LoVo (cell line): ENCODE measurements around the gene CALR3.
"Not testable (repeated sequence)": the region's sequence is repeated elsewhere in the genome, so short reads cannot be mapped to it uniquely, and the experiment has no call there.

Source experiments
- DNase-seq: peaks from one replicate; pipeline ENCODE4 v3.0.0-alpha.2; 2016; ENCODE audit warnings: low spot score

CALR3 gene

DNA sequence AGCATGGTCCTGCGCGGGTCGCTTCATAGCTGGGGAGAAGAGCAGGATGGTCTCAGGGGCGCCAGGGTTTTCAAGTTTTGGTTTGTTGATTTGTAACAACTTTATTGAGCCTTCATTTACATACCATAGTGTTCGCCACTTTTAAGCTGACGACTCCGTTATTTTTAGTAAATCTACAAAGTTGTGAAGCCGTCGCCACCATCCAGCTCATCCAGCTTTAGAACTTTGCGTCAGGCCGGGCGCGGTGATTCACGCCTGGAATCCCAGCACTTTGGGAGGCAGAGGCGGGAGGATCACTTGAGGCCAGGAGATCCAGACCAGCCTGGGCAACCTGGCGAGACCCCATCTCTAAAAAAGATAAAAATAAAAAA, 631 bp upstream of the CALR3 start:
- no peak for DNase-seq

DNA sequence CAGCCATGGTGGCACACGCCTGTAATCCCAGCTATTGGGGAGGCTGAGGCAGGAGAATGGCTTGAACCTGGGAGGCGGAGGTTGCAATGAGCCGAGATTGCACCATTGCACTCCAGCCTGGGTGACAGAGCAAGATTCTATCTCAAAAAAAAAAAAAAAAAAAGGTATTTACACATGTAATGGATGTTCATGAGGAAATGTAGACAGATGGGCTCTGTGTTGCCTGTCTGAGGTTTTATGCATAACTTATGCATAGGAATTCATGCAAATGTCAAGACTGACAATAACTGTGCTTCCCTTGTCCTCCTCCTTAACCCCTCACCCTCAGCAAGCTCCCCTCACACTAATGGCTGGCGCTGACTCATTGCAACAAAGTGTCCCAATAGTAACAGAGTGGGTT, 9.5 kb downstream of the CALR3 start:
- DNase-seq: not testable (repeated sequence)

DNA sequence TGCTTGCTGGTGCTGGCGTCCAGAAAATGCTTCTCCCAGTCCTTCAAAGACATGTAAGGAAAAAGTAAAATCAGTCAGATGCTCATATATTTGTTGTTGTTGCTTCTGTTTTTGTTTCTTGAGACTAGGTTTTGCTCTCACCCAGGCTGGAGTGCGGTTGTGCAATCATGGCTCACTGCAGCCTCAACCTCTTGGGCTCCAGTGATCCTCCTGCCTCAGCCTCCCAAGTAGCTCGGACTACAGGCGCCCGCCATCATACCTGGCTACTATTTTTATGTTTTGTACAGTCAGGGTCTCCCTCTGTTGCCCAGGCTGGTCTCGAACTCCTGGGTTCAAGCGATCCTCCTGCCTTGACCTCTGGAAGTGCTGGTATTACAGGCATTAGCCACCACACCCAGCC, 13.2 kb downstream of the CALR3 start:
- DNase-seq: no peak

DNA sequence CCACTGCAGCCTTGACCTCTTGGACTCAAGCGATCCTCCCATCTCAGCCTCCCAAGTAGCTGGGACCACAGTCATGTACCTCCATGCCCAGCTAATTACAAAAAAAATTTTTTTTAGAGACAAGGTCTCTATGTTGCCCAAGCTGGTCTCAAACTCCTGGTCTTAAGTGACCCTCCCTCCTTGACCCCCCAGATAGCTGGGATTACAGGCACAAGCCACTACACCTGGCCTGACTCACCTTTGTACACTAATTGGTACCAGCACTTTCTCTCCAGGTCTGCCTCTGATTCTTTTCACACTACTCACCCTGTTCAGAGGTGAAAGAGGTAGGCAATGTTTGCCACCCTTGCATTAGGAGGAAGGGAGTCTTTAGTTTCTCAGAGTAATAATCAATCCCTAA, 18.7 kb downstream of the CALR3 start:
- DNase-seq: no peak

DNA sequence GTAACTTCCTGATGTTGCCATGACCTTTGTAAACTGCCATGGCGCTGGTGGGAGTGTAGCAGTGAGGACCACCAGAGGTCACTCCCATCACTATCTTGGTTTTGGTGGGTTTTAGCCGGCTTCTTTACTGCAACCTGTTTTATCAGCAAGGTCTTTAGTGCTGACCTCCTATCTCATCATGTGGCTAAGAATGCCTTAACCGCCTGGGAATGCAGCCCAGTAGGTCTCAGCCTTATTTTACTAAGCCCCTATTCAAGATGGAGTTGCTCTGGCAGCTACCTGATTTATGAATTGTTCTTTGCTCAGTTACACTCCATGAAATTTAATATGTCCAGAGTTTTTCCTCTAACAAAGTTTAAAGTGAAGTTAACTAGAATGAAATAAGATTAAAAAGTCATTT, 19.6 kb downstream of the CALR3 start:
- no peak for DNase-seq

DNA sequence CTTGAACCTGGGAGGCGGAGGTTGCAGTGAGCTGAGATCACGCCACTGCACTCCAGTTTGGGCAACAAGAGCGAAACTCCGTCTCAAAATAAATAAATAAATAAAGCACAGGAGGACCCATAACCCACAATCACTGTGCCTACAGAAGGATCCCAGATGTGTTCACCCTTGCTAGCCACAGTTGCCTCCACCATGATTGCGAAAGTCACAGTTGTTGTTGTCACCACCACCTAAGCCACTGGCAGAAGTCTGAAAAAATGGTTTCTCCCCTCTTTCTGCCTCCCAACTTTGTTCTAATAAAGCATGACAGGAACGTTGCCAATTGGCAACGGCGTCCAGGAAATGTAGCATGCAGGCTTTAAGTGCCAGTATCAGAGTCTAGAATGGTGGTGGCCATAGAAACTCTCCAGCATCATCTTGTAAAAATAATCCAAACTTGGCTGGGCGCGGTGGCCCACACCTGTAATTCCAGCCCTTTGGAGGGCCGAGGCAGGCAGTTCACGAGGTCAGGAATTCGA, 22.0 kb downstream of the CALR3 start:
- DNase-seq: no peak

DNA sequence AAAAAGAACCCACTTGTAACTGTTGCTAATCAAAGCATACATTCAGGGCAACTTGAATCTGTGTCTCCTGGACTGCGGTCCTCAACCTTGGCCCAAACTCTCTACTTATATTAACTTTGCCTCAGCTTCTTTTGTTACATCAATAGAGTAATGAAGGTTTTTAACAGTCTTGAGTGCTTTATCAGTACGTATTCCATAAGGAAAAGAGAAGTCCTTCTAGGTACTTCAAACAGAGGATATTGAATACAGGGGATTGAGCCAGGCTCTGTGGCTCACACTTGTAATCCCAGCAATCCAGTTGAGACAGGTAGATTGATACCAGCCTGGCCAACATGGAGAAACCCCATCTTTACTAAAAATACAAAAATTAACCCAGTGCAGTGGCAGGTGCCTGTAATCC, 23.0 kb downstream of the CALR3 start:
- DNase-seq: no peak

DNA sequence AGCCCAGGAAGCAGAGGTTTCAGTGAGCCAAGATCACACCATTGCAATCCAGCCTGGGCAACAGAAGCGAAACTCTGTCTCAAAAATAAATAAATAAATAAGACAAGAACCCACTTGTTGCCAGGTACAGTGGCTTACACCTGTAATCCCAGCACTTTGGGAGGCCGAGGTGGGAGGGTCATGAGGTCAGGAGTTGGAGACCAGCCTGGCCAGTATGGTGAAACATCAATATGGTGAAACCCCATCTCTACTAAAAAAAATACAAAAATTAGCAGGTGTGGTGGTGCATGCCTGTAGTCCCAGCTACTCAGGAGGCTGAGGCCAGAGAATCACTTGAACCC, 23.4 kb downstream of the CALR3 start:
- not testable (repeated sequence) for DNase-seq

DNA sequence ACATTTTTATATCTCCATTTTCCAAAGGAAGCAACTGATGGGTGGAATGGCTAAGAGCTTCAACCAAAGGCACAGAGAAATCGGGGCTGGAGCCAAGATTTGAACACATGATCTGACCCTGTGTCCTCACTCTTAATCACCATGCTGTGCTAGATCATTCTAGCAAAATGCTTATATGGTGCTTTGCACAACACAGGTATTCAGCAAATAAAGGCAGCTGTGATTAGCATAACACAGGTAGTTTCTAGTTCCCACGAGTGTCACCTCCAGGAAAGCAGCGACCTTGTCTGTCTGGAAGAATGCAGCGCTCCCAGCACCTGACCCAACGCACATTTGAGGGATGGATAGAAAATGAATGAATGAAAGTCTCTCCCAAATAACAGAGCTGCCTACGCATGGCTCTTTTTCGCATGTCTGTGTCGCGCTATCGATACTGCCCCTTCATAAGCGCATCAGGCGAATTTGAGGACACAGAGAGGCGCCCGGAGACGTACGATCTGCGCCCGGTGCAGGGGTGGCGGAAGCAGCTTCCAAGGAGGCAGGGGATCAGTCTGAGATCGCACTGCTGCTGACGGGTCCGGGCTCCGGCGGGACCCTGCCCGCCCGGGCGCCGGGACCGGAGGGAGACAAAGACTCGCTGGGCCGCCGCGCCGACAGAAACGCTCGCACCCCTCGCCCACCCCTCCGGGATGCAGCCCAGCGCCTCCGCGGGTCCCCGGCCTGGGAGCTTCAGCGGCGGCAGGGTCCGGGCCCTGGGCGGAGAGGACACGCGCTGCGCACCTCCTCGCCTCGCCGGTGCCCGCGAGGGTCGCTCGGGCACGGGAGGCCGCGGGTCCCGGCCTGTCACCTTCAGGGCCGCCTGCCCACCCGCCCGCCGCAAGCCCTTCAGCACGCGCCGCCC, 24.8 kb downstream of the CALR3 start:
- no peak for DNase-seq

DNA sequence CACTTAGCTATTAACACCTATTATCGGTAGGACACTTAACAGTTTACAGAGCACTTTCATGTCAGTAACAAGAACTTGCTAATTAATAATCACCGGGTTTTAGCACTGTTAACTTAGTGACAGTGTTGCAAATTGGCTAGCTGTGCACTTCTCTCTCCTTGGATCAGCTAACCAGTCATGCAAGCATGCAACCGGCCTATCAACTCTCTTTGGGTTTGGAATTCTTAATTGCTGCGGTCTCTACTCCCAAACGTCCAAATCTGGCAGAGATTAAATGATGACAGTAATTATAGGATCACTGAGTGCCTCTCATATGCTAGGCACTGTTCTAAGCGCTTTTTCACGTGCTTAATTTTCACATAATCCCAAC, 25.4 kb downstream of the CALR3 start:
- DNase-seq: no peak

DNA sequence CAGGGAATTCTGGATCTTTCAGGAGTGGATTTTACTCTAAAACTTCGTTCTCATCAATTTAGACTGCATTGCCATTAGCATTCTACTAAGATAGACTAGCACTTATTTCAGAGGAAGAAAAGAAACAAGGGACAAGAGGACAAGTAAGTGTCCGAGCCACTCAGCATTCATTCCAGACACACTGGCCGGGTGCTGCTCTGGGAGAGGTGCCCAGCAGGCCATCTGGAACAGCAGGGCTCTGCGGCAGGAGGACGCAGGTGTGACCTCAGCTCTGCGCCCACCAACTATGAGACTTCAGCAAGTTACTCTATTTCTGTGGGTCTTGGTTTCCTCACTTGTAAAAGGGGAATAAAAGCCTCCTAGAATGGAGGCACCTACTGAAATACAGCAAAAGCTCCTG, 28.4 kb downstream of the CALR3 start:
- DNase-seq: no peak

DNA sequence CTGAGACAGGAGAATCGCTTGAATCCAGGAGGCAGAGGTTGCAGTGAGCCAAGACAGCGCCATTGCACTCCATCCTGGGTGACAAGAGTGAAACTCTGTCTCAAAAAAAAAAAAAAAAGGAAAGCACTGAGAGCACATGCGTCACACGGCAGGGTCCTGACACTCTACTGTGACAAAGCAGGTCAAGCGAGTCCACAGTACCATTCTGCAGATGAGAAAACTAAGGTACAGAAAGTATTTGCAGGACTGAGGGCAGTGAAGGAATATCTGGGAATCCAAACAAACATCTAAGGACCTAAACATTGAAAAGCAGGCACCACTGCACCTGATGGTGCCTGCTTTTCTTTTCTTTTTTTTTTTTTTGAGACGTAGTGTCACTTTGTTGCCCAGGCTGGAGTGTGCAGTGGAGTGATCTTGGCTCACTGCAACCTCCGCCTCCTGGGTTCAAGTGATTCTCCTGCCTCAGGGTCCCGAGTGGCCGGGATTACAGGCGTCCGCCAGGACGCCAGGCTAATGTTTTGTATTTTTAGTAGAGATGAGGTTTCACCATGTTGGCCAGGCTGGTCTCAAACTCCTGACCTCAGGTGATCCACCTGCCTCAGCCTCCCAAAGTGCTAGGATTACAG, 29.1 kb downstream of the CALR3 start:
- DNase-seq: not testable (repeated sequence)

DNA sequence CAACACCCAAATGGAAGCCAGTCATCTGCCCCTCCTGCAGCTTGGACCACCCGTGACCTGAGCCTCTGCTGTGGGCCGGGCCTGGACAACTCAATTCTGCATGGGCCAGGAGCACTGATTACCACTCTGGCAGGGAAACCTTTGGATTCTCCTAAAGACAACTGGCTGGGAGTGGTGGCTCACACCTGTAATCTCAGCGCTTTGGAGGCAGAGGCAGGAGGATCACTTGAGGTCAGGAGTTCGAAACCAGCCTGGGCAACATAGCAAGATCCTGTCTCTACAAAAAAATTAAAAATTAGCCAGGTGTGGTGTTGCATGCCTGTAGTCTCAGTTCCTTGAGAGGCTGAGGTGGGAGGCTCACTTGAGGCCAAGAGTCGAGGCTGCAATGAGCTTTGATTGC, 30.7 kb downstream of the CALR3 start:
- DNase-seq: no peak

DNA sequence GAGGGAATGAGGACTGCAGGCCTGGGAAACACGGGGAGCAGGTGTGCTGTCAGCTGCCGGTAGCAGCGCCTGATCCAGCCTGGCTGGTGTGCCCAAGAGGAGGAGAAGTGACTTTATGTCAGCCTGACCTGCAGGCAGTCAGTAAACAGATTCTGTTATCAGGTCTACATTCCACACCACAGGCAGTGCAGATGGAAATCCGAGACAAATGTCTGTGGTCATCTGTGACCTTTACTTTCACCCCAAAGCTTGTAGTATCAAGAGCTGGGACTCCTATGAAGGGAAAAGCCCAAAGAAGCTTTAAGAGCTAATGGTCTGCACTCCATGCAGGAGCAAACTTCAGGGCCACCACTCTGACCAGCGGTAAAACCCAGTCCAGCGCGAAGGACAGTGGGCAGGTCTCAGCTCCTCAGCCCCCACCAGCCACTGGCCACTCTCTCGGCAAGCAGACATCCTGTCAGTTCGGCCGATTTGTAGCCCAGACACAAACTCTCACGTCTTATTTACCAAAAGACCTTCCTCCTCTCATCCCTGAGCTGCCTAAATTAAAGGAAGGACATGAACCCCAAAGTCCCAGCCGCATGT, 31.9 kb downstream of the CALR3 start:
- no peak for DNase-seq

DNA sequence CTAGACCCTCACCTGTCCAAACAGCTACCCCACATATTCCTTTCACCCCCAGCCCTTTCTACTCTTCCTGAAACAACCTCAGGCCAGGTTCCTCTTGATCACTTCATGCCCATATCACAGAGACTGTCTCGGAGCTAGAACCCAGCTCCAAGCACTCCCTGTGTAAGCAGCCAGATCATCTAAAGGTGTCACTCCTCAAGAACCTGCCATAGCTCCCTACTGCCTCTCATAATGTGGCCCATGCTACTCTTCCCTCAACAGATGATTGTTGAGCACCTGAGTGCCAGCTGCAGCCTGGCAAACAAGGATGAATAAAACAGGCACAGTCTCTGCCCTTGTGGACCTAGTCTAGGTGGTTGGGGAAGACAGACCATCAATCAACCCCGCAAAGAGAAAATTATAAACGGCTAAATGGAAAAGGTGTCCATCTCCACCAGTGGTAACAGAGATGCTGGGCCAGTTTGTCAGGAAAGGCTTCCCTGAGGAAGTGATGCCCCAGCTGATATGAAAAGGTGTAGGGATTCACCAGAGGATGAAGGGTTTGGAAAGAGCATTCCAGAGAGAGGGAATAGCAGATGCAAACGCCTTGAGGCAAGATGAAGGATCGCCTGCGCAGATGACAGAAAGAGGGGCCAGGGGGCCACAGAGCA, 32.5 kb downstream of the CALR3 start:
- DNase-seq: no peak

DNA sequence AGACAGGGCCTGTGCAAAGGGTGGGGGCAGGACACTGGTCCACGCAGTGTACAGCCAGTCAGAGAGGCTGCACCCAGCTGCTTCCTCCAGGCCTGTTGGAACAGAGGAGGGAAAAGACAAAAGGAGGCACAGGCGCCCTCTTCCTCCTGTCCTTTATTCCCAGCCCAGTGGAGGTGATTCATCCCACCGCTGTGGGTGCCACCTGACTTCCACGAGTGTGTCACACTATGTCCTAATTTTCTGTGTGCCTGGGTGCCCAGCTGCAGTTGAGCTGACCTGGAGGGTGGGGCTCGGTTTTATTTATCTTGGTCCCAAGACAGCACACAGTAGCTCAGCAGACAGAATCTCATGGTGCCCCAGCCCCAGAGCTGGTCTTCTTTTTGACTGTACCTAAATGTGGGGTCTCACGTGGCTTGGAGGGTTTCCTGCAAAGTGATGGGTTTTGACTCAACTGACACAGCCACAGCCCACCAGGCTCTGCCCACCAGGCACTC, 33.2 kb downstream of the CALR3 start:
- no peak for DNase-seq

DNA sequence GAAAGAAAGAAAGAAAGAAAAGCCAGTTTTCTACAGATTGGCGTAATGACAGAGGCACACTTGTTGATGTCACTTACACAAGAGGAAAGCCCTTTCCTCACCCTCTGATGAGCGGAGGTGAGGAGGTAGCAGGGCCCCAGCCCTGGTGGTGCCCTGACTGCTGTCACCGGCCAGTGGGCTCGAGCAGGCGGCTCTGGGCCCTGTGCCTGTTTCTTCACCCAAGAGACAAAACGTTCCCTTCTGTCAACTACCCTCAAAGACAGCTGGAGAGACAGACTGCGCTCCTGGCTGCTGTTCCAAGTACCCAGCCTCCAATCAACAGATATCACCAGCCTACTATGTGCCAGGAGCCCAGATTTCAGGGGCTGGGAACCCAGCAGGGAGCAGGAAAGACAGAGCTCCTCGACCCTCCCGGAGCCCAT, 34.3 kb downstream of the CALR3 start:
- no peak for DNase-seq

DNA sequence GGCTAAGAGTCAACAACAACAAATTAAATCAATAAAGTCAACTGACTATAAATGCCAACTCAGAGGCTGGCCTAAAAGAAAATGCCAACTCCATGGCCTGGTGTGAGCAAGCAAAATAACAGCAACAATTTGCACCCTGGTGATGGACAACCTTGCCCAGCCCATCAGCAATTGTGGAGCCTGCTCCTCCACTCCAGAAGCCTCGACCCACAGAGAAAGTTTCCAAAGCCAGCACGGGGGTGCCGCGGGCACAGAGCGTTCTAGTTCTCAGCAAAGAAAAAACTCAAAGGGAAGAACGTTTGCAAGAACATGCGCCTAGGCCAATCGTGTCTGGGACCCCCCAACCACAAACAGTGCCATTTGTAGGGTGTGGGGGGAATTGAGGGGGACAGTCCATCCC, 35.5 kb downstream of the CALR3 start:
- DNase-seq: no peak

DNA sequence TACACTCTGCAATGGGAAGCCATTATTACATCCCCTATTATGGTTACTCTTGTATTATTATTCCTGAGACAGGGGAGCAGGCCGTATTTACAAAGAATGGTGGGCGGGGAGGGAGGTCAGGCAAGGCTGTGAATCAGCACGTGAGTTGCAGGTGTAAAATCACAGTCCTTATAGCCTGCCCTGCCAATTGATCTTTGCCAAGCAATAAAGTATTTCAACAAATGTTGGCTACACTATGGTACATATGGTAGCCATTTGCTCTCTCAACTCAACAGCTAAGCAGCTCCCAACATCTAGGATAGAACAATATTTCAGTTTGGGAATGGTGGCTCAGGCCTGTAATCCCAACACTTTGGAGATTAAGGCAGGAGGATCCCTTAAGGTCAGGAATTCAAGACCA, 36.3 kb downstream of the CALR3 start:
- no peak for DNase-seq

DNA sequence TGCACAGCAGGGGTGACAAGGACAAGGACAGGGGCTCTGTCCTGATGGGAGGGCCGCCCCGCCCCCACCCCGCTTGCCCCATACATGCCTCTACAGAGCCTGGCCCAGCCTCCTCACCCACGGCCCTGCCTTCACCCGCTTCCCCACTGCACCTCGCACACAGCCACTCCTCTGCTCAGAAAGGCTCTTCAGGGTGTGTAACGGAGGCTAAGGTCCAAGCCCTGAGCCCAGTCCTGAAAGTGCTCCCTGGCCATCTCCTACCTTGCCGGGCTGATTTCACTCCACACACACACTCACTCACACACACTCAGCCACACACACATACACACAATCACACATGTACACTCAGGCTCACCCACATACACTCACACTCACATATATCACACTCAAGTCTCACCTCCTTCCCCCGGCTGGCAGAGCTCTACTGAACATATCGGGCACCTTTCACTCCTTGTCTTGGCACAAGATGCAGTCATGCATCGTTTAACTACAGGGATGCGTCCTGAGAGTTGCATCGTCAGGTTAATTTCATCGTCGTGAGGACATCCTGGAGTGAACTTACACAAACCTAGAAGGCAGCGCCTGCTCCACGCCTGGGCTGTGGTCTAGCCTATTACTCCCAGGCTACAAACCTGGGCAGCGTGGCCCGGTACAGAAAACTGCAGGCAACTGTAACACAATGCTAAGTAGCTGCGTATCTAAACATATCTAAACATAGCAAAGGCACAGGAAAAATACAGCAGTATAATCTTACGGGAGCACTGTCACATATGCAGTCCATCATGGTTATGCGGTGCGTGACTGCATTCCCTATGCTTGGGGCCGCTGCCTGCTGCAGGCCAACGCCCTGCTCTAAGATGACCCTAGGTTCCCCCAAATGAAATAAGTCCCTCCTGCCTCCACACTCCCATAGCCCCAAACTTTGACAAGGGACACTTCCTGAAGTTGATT, 37.3 kb downstream of the CALR3 start:
- no peak for DNase-seq

DNA sequence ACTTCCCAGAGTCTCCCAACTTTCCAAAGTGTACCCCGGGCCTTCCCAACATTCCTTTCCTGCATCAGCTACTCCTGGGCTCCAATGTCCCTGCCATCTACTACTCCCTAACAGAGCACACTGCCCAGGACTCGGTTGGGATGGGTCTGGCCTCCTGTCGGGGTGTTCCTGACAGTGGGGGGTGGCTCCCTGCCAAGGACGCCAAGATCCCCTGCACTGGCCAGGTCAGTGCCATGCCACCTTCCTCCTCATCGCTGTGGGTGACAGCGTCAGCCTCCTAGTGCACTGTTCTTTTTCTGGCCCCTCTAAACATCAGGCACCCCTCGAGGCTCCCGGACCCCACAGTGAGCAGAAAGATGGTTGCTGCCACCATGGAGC, 38.0 kb downstream of the CALR3 start:
- DNase-seq: no peak
